C4-2B (cell line): ENCODE data around the gene FRMD4A.

Source experiments
- CTCF ChIP-seq: fragments of 450-650 bp; conservative IDR thresholded peaks from 2 replicates; pipeline ENCODE4 v1.5.1; 2017; ENCODE audit warnings: mild to moderate bottlenecking
- ZFX ChIP-seq: fragments of 450-650 bp; IDR thresholded peaks from 2 replicates; pipeline ENCODE4 v1.6.1; 2017

GRCh38 chr10:14156104-14156503 lies 174.6 kb downstream of the FRMD4A start:
- TF ChIP-seq CTCF (no peak), ZFX (no peak)
